ENCODE results near the gene GADD45B. TPM values are rescaled to one million over a fixed set of nuclear protein-coding genes. Genes with fewer than 3 reads are reported as not detected.

GADD45B gene
- total RNA-seq, 1 donor, result 54.8 TPM

DNA sequence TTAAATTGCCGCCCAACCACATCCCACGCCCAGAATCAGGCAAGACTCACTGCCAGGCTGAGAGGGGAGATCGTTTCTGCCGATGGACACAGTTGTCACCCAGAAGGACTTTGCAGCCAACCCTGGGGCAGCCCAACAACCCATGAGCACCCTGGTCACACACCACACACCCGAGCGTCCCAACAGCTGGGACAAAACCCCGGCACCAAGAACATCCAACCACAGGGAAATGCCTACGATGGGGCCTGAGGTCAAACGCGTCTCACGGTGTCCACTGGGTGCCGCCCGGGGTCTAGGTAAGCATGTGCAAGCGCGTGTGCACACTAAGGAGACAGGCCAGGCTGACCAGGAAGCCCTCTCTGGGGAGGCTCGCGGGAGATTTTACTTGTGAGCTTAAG is 32.1 kb upstream of the GADD45B start:
- no peak for DNase-seq (ENCODE audit: low read depth)
- TF ChIP-seq, protein P1, sequence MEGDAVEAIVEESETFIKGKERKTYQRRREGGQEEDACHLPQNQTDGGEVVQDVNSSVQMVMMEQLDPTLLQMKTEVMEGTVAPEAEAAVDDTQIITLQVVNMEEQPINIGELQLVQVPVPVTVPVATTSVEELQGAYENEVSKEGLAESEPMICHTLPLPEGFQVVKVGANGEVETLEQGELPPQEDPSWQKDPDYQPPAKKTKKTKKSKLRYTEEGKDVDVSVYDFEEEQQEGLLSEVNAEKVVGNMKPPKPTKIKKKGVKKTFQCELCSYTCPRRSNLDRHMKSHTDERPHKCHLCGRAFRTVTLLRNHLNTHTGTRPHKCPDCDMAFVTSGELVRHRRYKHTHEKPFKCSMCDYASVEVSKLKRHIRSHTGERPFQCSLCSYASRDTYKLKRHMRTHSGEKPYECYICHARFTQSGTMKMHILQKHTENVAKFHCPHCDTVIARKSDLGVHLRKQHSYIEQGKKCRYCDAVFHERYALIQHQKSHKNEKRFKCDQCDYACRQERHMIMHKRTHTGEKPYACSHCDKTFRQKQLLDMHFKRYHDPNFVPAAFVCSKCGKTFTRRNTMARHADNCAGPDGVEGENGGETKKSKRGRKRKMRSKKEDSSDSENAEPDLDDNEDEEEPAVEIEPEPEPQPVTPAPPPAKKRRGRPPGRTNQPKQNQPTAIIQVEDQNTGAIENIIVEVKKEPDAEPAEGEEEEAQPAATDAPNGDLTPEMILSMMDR (IDR thresholded peaks at IDR 0.05; ENCODE audit: insufficient read depth, low read depth, low read length), result no peak

DNA sequence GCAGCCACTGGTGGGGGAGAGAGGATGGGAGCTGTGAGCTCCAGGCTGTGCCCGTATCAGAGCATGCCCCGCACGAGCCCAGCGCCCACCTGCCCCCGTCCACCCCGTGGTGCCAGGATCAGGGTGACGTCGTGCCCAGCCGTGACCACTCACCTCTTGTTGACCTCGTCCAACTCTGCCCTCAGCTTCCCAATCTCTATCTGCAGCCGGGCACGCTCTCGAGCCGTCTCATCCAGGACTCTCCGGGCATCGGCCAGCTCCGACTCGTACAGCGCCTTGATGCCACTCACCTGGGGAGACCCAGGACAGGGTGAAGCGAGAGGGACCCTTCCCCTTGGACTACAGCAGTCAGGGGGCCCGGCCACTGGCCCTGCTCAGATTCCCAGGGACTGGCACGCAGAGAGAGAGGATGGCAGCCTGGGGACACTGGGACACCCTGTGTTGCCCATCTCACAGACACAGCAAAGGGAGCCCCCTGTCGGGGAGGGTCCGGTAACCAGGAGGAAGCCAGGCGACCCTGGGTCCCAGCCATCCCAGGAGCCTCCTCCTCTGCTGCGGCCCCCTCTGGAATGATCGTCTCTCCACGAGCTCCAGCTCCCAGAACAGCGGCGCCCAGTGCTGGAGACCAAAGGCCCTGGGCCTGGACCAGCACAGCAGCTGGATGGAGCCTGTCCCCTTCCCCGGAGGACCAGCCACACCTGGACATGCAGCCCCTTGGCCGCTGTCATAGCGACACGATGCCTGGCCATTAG is 31.5 kb upstream of the GADD45B start:
- H3K4me3 ChIP-seq (ENCODE audit: low read depth, low read length), result no peak overlapping the region
- TF ChIP-seq, protein P1 (IDR thresholded peaks at IDR 0.05; ENCODE audit: insufficient read depth, low read depth, low read length), result no peak
- DNase-seq (ENCODE audit: low read depth), result no peak

More for the DNA sequence above, 32.1 kb upstream of the GADD45B start:
- H3K4me3 ChIP-seq (ENCODE audit: low read depth, low read length), result no peak overlapping the region

DNA sequence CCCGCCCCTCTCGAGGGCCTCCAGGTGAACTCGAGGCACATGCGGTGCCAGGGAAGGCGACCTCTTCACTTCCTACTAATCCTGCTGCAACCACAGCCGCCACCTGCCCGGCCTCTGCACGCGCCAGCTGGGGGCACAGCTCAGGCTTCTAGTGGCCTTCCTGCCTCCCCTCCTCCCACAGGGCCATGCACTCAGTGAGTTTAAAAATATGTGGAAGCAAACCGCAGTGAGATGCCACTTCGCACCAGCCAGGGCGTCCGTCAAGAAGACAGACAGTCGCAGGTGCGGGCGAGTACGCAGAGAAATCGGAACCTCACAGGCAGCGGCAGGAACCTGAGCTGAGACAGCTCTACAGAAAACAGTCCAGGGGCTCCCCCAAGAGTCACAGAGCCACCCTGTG is 29.5 kb upstream of the GADD45B start:
- H3K4me3 ChIP-seq (ENCODE audit: low read depth, low read length), result no peak overlapping the region
- TF ChIP-seq, protein P1 (IDR thresholded peaks at IDR 0.05; ENCODE audit: insufficient read depth, low read depth, low read length), result no peak
- no peak for DNase-seq (ENCODE audit: low read depth)

DNA sequence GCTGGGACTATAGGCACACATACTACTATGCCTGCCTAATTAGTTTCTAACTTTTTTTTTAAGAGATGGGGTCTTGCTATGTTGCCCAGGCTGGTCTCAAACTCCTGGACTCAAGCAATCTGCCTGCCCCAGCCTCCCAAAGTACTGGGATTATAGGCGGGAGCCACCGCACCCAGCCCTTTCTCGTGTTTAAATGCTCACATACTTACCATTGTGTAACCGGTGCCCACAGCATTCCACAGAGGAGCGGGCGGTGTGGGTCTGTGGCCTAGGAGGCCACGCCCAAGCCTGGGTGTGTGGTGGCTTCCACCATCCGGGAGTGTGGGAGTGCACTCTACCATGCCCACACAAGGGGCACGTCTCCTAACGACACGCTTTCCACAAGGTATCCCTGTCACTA is 26.9 kb upstream of the GADD45B start:
- TF ChIP-seq, protein P1 (IDR thresholded peaks at IDR 0.05; ENCODE audit: insufficient read depth, low read depth, low read length), result no peak
- H3K4me3 ChIP-seq (ENCODE audit: low read depth, low read length), result no peak overlapping the region
- no peak for DNase-seq (ENCODE audit: low read depth)

DNA sequence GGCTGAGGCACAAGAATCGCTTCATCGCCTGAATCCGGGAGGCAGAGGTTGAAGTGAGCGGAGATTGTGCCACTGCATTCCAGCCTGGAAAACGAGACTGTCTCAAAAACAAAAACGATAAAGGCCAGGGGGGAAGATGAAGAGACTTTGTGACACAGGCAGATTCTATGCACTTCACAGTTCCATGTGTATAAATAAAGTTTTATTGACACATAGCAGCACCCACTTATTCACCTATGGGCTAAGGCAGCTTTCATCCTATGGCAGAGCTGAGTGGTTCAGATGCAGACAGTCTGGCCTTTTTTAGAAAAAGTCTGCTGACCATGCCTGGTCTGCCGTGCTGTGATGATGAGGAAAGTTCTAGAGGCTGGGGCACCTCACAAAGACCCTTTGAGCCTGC is 24.8 kb upstream of the GADD45B start:
- TF ChIP-seq, protein P1 (IDR thresholded peaks at IDR 0.05; ENCODE audit: insufficient read depth, low read depth, low read length), result no peak
- no peak for DNase-seq (ENCODE audit: low read depth)
- H3K4me3 ChIP-seq (ENCODE audit: low read depth, low read length), result no peak overlapping the region

DNA sequence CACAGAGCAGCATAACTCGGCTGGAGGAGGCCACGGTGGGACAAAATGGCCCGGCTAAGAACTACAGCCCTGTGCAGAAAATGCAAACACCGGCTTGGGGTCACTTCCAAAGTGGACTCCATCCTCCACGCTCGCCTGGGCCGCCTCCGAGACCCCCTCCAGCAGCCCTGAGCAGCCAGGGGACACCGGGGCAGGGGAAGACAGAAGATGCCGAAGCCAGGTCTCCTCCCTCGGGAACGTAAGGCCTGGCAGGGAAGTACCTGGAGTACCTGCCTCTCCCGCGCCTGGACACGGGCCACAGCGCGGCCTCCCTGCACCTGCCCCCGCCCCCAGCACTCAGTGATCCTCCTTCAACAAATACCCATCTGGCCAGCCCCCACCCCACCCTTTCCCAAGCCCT is 24.2 kb upstream of the GADD45B start:
- TF ChIP-seq, protein P1 (IDR thresholded peaks at IDR 0.05; ENCODE audit: insufficient read depth, low read depth, low read length), result no peak
- H3K4me3 ChIP-seq (ENCODE audit: low read depth, low read length), result no peak overlapping the region
- no peak for DNase-seq (ENCODE audit: low read depth)
